HG03159 (cell line): ENCODE results near the gene RPTOR.

ENCODE experiments used
- ATAC-seq: cut with Tn5 transposase; IDR thresholded peaks from one replicate; pipeline ENCODE4 v1.9.1; 2021; ENCODE audit warnings: mild to moderate bottlenecking, moderate library complexity; ENCODE audit not compliant: unreplicated experiment

The RPTOR gene

DNA sequence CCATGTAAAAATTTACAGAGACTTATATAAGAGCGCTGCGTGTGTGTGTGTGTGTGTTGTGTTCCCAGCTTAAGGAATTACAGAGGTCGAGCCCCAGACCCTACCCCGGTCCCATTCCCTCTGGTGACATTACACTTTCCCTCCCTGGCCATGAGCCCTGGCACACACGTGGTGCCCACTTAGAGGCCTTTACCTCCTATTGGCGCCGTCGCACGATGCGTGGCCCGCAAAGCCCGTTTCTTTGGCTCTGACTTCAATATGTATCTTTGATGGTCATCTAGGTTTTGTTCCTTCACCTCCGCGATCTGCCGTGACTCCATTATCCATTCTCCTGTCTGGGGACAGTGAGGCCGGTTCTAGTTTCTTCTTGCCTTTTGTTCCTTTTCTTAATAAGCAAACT, 350.1 kb downstream of the RPTOR start:
- ATAC-seq: no peak

DNA sequence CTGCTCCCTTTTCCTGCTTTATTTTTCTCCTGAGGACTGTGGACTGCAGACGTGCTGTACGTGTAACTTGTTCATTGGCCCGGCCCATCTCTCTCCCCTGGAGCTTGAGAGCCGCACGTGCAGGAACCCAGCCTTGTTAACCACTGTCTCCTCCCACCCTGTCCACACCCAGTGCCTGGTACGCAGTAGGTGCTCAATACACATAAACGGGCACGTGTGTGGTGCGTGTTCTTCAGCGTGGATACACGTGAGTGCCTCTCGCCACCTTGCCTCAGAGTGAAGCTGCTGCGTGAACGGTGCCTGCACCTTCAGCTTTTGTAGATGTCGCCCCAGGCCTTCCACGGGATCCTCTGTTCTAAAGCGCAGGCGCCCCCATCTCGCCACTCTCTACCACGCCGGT, 350.7 kb downstream of the RPTOR start:
- no peak for ATAC-seq

DNA sequence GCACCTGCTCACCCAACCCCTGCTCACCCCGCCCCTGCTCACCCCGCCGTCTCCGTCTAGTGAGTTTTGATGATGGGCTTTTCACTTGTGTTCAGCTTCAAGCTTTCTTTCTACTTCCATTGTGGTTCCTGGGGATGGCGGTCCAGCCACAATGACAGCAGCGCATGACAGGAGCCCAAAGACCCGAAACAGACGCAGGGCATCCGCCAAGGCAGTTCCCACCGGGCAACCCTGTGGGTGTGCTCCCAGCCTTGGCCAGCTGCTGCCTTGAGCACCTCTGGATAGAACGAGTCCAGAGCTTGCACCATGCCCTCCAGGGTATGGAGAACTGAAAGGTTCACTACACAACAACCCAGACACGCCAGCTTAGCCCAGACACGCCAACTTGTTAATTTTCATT, 354.1 kb downstream of the RPTOR start:
- no peak for ATAC-seq

DNA sequence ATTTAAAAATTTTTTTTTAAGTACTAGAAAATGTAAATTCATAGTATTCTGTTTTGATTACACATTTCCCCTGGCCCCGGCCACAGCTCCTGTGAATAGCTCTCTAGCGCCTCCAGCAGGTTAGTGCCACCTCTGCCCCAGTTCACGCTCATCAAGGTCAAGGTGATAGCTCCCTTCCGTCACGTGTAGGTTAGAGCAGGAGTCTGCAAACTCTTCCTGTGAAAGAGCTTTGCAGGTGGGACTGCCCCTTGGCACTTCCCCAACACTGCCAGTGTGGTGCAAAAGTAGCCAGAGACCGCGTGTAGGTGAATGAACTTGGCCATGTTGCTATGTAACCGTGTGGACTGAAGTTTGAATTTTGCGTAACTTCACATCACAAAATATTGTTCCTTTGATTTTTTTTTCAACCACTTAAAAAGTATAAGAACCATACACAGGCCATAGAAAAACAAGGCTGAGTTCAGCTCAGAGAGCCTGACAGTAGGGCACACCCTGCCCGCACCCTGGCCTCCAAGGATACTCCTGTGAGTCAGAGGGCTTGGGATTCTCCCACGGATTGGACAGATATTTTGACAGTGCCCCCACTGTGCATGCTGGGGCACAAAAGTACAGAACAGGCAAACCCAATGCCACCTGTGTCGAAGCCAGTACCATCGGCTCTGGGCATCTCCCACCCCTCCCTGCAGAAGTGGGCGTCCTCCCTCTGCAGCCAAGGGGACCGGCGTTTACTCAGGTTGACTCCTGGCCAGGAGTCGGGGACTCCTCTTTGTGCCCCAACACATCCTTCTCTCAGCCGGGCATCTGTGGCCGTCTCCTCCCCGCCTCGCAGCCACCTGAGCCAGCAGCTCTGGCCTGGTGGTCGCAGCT, 355.0 kb downstream of the RPTOR start:
- ATAC-seq: no peak

DNA sequence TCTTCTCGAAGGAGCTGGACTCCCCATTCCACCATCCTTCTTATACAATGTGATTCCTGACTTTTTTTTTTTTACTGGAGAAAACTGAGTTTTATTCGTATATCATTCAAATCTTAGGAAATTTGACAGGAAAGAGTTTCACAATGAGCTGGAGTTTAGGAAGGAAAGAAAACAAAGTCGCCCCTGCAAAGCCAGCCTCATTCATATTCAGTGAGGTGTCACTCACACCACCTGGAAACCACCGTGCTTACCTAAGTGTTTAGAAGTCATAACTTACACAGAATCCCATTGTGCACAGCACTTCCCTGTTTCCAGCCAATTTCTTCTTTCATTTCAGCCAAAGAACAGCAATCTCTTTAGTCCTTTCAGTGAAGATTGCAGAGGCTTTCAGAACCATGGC, 356.7 kb downstream of the RPTOR start:
- ATAC-seq: no peak

DNA sequence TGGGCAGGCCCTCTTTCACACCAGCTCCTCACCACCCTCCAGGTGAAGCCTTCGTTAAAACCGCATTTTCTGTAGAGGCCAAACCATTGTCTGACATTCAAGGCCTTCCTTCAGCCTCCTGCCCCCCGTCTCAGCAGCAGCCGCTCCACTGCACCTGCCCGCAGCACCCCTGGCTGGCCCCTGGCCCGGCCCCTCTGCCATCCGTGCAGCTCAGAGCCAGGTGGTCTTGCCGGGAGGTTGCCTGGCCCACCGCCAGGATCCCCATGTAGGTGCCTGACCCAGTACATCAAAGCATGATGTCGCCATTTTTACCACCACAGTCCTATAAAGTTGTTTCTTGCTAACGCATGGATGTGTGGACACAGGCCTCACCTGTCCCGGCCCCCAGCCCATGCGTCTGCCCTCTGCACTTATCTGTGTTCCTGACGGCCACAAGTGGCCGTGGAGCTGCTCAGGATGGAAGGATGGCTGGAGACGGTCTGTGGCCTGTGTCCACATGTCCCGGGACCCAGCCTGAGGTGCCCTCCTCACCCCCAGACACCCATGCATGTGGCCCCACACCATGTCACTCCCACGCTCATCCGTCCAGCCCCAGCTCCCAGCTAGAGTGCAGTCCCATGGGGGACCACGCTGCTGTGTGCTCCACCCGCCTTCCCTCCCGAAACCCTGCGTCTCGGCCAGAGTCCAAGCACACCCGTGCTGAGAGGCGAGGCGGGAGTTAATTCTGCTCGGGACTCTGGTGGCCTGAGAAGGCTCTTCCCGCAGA, 357.7 kb downstream of the RPTOR start:
- ATAC-seq: no peak

DNA sequence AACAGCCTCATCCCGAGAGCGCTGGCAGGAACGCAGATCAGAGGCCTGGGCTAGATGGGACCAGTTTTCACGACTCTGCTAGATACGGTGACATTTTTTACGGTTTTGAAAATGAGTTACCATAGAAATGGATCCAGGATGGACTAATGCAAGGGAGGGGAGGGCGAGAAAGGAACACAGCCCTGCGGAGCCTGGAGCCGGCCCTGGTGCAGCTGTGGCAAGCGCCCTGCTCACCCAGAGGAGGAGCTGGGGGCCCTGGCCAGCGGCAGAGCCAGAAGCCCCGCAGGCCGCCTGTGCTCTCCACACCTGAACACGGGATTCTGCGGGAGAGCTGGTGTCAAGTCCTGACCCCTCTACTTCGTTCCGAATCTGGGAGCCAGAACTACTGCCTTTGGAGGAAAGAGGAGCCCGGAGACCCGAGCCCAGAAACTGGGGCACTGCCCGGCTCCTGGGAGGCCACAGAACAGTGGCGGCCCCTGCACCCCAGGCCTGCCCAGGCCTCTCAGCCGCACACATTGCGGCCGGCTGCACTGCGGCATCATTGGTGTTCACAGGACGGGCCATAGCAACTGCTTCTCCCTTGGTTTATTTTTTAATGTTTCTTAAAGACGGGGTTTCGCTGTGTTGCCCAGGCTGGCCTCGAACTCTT, 358.4 kb downstream of the RPTOR start:
- no peak for ATAC-seq

DNA sequence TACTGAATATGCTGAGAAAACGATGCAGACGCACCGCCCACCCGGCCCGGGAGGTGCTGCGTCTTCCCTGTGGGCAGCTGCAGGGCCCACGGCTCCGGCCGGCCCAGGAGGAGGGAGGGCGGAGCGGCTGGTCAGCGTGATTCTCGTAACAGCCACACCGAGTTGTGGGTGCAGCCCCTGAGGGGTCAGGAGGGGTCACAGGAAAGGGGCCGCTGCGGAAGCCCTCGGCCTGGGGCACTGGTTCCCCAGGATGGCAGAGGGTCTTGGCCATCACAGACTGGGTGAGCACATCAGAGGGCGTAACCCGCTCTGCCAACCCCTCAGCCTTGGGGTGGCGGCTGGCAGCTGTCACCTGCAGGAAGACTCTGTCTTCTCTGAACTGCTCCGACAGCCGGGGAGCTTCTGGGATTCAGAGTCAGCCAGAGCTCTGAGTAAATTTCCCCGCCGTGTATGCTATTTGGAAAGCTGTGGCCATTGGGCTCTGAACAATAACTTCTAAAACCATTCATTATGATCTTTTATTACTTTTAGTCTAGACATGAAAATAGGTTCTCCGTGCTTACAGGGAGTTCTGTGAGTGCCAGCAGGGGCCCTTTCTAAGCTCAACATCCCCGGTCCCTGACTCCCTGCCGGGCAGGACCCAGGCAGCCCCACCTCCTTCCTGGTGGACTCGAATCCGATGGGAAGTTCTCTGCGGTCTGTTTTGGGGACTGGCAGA, 359.6 kb downstream of the RPTOR start:
- ATAC-seq: no peak

DNA sequence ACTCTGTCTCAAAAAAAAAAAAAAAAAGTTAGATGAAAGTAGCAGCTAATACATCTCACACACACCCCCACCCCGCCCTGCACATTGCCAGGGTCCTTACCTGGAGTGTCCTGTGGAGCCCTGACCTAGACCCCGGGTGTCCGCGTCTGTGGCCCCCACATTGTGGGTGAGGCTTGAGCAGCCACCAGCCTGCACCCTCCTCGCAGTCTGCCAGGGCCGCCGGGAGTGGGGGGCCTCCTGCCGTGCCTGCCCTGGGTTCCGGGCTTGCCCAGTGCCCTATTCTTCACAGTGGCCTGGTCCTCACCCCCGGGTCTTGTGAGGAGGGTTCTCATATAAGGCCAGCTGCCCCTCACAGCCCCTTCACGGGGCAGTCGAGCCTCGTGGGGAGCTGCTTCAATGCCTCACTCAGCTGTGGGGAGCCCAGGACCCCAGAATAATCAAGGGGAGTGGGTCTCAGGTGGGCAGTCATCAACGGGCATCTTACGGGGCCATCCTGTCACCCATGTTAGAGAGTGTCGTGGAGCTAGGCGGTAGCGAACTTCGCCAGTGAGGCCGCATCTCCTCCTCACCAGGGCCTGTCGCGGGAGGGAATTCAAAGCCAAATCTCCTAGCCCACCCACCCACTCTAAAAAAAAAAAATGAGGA, 361.1 kb downstream of the RPTOR start:
- no peak for ATAC-seq

DNA sequence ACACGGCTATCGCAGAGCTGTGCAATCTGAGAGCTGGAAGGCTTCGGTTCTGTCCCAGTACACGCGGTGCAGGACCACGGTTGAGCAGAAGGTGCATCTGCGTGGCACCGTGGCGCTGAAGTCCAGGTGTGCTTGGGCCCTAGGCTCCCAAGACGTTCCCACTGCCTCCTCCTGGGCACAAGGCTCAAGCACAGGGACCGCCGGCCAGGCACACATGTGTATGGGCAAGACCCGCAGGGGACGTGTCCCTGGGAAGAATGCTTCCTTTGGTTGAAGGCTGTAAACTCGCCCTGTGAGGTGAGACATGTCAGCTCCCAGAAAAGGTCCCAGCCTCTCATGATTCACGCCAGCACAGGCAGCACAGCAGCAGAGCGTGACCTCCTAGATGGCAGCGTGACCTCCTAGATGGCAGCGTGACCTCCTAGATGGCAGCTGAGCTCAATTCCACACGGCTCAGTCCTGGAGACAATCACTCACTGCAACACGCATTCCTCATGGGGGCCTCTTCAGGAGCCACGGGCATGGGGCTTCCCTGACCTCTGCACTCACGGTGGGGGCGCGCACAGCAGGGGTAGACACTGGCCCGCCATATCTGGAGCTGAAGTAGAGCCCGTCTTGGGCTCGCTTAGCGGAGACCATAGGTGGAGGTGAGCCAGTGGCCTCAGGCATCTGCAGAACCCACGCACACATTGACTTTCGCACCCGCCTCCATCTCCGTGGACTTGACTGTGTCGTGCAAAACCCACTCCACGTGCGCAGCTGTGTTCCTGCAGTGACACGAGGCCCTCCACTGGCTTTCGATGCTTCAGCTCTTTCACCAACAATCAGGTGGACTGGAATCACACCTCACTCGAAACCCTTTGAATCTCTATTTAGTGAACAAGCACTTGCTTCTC, 362.0 kb downstream of the RPTOR start:
- ATAC-seq: no peak

DNA sequence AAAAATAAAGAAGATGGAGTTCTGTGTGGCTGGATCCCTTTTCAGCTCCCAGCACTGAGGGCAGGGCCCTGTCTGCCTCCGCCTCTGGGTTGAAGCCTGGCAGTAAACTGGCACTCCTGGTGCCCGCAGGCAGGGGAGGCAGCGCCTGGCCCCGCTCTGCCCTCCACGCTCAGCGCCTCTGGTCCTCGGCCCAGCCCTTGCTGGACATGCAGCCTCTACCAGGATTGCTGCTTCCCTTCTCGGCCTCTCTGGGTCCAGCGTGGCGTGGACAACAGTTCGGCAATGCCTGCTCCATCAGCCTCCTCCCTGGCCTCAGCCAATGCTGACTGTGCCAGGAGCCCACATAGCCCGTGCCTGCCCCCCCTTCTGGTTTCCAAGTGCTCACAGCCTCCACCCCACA, 362.6 kb downstream of the RPTOR start:
- ATAC-seq: no peak

DNA sequence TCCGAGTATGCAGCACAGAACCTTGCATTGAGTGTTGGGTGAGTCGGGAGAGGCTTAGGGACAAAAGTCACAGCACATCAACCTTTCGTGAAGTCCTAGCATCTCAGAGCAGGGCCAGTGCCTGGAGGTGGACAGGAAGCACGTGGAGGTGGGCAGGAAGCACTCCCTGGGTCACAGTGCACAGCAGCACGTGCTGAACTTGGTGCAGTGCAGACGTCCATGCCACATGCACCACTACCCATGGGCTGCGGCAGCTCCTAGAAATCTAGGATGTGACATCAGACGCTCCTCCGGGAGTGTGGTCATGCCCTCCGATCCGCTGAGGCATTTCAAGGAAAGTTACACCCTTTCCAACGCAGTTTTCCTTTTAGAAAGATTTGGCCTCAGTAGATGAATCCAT, 363.6 kb downstream of the RPTOR start:
- no peak for ATAC-seq

DNA sequence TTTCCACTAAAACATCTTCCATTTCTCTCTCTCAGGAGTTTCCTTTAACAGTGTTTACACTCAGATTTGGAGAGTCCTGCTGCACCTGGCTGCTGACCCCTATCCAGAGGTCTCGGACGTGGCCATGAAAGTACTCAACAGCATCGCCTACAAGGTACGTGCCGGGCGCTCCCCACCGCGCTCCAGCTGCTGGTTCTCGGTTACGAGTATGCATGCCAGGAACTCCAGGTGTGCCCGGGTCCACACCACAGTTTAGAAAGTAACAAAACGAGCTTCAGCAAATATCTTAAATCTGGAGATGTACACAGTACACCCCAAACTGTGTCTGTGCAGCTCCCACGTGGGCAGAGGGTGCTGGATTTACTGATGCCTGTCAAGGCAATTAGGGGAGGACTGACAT, 364.1 kb downstream of the RPTOR start:
- no peak for ATAC-seq

DNA sequence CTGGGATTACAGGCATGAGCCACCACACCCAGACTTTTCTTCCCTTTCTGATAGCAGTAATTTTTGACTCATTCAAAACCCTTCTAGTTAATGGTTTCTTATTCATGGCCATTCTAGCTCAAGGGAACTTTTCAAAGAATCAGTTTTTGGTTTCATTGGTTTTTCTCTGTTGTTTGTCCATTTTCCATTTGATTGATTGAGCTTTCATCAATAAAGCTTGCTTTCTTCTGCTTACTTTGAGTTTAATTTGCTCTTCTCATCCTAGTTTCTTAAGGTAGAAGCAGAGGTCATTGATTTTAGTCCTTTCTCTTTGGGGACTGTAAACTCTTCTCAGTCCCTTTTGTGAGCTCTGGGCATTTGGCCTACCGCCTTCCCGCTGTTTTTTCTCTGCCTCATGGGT, 365.0 kb downstream of the RPTOR start:
- ATAC-seq: no peak

DNA sequence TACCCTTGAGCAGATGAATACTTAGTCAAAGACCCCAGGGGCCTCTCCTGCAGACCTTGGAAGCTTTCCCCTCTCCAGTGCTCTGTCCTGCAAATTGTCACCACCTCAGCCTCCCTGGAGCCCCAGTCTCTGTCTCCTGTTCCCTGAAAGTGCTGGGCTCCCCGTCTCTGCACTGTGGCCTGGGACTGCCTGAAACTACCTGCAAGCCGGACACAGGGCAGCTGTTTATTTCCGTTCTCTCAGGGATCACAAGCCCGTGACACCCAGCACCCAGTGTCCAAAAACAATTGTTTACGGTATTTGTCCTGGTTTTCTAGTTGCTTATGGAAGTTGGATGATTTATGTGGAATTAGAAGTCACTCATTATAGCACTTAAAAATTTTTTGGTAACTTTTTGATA, 365.4 kb downstream of the RPTOR start:
- ATAC-seq: no peak

DNA sequence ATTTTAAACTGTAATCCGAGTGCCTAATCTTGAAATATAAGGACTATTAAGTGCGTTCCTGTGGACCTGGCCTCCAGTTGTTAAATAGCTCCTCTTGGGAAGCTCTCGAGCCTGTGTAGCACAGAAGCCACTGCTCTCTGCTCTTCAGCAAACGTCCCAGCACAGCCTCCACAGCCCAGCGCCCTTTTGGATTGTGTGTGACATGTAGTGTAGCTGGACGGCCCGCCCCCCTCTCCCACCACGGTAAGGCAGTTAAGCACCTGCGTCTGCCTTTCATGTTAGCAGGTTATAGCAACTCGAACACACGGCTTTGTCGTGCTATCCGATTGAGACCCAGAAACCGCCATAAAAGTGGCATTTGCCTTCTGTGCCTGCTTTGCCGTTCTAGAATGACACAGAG, 367.8 kb downstream of the RPTOR start:
- ATAC-seq: no peak

DNA sequence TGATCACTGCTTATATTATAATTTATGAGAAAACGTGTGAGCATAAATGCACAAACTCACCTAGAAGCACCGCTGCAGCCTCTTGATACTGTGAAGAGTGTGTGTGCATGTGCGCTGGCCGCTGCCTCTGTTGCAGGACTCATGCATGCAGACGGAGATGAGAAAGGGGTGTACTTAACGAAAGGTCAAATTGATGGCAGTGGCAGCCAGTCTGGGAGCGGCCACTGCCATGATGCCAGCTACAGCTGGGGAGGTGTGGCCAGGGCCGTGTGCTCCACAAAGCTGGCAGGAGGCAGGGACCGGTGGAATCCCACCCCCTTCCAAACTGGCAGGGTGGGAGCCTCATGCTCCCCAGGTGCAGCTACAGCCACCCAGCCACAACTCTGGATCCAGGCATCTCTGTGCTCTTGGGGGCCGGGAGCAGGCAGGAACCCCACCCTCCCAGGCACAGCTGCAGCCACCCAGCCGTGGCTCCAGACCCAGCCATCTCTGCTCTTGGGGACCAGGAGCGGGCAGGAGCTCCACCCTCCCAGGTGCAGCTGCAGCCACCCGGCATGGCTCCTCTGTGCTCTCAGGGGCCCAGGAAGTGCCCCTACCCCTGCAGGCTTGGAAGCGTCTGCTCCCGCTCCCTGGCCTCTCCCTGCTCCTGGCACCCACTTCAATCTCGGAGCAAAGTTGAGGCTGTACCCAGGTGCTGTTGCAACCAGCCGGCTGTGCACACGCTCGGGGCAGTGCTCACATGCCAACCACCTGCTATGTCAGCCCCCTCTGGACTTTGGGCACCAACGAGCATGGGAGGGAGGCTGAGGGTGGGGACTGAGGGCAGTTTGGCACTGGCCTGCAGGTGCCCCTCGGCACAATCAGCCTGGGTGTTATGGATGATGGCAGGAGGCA, 369.5 kb downstream of the RPTOR start:
- ATAC-seq: no peak

DNA sequence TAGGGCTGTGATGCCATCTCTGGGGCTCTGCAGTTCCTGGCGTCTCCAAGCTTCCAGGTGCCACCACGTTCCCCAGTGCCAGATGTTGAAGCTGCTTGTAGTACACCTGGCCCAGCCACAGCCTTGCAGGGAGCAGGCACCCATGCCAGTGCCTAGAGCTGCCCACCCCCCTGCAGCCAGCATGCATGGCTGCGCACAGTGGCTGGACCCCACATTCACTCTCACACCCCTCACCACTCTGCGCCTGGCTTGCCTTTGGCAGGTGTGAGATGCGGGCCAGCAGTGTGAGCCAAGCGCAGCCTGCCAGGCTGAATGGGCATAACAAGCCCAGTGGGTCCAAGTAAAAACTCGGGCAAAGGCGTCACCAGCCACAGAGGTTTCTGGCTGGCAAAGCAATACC, 371.6 kb downstream of the RPTOR start:
- no peak for ATAC-seq
